ENCODE measurements around the gene CMSS1.

CMSS1 gene

GRCh38 chr3:100097919-100098783 is 280.5 kb downstream of the CMSS1 start:
- Histone ChIP-seq H3K36me3 (ENCODE audit: control insufficient read depth in 2 of 2, insufficient read depth in 1 of 2, low read length in 2 of 2) (no peaks in the 10 kb centered on the region), H3K27ac (ENCODE audit: extremely low read depth, low read depth, low read length) (no peak overlapping the region), H3K4me3 (ENCODE audit: low read depth, low read length) (no peak overlapping the region), H3K4me1 (ENCODE audit: control insufficient read depth, insufficient read depth, low read length) (0 out of 2 replicates have a peak, but pooled peaks cover 6% of the 10 kb centered on the region), H3K9me3 (ENCODE audit: control insufficient read depth, insufficient read depth, low read depth, low read length) (no peaks in the 10 kb centered on the region)
- POLR2A ChIA-PET, result no interaction called here
- CTCF ChIA-PET, result no interaction called here
- TF ChIP-seq REPIN1 (tag by site-specific recombination; IDR thresholded peaks at IDR 0.05; ENCODE audit: low read depth) (no peak), PRDM6 (tag by site-specific recombination; IDR thresholded peaks at IDR 0.05) (0 out of 2 replicates have a peak, but pooled peaks have one; percentile 42), ZSCAN30 (tag by site-specific recombination; IDR thresholded peaks at IDR 0.05) (no peak)
- TF ChIP-seq, protein P1, sequence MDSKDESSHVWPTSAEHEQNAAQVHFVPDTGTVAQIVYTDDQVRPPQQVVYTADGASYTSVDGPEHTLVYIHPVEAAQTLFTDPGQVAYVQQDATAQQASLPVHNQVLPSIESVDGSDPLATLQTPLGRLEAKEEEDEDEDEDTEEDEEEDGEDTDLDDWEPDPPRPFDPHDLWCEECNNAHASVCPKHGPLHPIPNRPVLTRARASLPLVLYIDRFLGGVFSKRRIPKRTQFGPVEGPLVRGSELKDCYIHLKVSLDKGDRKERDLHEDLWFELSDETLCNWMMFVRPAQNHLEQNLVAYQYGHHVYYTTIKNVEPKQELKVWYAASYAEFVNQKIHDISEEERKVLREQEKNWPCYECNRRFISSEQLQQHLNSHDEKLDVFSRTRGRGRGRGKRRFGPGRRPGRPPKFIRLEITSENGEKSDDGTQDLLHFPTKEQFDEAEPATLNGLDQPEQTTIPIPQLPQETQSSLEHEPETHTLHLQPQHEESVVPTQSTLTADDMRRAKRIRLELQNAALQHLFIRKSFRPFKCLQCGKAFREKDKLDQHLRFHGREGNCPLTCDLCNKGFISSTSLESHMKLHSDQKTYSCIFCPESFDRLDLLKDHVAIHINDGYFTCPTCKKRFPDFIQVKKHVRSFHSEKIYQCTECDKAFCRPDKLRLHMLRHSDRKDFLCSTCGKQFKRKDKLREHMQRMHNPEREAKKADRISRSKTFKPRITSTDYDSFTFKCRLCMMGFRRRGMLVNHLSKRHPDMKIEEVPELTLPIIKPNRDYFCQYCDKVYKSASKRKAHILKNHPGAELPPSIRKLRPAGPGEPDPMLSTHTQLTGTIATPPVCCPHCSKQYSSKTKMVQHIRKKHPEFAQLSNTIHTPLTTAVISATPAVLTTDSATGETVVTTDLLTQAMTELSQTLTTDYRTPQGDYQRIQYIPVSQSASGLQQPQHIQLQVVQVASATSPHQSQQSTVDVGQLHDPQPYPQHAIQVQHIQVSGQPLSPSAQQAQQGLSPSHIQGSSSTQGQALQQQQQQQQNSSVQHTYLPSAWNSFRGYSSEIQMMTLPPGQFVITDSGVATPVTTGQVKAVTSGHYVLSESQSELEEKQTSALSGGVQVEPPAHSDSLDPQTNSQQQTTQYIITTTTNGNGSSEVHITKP (tag by site-specific recombination; IDR thresholded peaks at IDR 0.05), result 0 out of 2 replicates have a peak, but pooled peaks have one; percentile 24

DNA sequence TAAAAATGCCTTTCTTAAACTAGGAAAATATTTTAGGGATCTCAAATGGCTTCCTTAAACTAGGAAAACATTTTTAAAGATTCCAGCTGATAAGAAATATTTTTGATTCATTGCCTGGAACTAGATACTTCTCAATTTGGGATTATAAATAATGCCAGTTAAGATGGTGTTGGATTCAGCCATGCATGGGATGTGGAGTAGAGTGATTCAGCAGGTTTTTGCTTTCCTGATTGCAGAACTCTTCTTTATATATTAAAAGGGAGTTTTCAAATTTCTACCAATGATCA is 281.1 kb downstream of the CMSS1 start:
- ChIA-PET POLR2A (no interaction called here), CTCF (no interaction called here)
- Histone ChIP-seq H3K27ac (ENCODE audit: extremely low read depth, low read depth, low read length) (no peak overlapping the region), H3K4me3 (ENCODE audit: low read depth, low read length) (no peak overlapping the region), H3K9me3 (ENCODE audit: control insufficient read depth, insufficient read depth, low read depth, low read length) (no peaks in the 10 kb centered on the region), H3K36me3 (ENCODE audit: control insufficient read depth in 2 of 2, insufficient read depth in 1 of 2, low read length in 2 of 2) (no peaks in the 10 kb centered on the region), H3K4me1 (ENCODE audit: control insufficient read depth, insufficient read depth, low read length) (0 out of 2 replicates have a peak, but pooled peaks cover 11% of the 10 kb centered on the region)
- no peak for TF ChIP-seq ZBTB6 (tag by site-specific recombination; IDR thresholded peaks at IDR 0.05)
- TF ChIP-seq KLF8 (tag by site-specific recombination; IDR thresholded peaks at IDR 0.05), result no peak
- TF ChIP-seq, protein P2, sequence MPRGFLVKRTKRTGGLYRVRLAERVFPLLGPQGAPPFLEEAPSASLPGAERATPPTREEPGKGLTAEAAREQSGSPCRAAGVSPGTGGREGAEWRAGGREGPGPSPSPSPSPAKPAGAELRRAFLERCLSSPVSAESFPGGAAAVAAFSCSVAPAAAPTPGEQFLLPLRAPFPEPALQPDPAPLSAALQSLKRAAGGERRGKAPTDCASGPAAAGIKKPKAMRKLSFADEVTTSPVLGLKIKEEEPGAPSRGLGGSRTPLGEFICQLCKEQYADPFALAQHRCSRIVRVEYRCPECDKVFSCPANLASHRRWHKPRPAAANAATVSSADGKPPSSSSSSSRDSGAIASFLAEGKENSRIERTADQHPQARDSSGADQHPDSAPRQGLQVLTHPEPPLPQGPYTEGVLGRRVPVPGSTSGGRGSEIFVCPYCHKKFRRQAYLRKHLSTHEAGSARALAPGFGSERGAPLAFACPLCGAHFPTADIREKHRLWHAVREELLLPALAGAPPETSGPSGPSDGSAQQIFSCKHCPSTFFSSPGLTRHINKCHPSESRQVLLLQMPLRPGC (tag by site-specific recombination; IDR thresholded peaks at IDR 0.05), result no peak
- TF ChIP-seq ZSCAN30 (tag by site-specific recombination; IDR thresholded peaks at IDR 0.05), result no peak
- no peak for TF ChIP-seq ZNF140 (tag by site-specific recombination; IDR thresholded peaks at IDR 0.05)
- no peak for TF ChIP-seq HOXA7 (CRISPR knock-in tag; IDR thresholded peaks at IDR 0.05; ENCODE audit: borderline replicate concordance)
- TF ChIP-seq, protein P3, sequence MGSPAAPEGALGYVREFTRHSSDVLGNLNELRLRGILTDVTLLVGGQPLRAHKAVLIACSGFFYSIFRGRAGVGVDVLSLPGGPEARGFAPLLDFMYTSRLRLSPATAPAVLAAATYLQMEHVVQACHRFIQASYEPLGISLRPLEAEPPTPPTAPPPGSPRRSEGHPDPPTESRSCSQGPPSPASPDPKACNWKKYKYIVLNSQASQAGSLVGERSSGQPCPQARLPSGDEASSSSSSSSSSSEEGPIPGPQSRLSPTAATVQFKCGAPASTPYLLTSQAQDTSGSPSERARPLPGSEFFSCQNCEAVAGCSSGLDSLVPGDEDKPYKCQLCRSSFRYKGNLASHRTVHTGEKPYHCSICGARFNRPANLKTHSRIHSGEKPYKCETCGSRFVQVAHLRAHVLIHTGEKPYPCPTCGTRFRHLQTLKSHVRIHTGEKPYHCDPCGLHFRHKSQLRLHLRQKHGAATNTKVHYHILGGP (tag by site-specific recombination; IDR thresholded peaks at IDR 0.05), result no peak
- TF ChIP-seq, protein P4, sequence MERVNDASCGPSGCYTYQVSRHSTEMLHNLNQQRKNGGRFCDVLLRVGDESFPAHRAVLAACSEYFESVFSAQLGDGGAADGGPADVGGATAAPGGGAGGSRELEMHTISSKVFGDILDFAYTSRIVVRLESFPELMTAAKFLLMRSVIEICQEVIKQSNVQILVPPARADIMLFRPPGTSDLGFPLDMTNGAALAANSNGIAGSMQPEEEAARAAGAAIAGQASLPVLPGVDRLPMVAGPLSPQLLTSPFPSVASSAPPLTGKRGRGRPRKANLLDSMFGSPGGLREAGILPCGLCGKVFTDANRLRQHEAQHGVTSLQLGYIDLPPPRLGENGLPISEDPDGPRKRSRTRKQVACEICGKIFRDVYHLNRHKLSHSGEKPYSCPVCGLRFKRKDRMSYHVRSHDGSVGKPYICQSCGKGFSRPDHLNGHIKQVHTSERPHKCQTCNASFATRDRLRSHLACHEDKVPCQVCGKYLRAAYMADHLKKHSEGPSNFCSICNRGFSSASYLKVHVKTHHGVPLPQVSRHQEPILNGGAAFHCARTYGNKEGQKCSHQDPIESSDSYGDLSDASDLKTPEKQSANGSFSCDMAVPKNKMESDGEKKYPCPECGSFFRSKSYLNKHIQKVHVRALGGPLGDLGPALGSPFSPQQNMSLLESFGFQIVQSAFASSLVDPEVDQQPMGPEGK (tag by site-specific recombination; IDR thresholded peaks at IDR 0.05), result no peak
- no peak for TF ChIP-seq ZNF37A (tag by site-specific recombination; IDR thresholded peaks at IDR 0.05)
- no peak for TF ChIP-seq ZNF16 (tag by site-specific recombination; IDR thresholded peaks at IDR 0.05; ENCODE audit: low read depth)
- TF ChIP-seq, protein P5, sequence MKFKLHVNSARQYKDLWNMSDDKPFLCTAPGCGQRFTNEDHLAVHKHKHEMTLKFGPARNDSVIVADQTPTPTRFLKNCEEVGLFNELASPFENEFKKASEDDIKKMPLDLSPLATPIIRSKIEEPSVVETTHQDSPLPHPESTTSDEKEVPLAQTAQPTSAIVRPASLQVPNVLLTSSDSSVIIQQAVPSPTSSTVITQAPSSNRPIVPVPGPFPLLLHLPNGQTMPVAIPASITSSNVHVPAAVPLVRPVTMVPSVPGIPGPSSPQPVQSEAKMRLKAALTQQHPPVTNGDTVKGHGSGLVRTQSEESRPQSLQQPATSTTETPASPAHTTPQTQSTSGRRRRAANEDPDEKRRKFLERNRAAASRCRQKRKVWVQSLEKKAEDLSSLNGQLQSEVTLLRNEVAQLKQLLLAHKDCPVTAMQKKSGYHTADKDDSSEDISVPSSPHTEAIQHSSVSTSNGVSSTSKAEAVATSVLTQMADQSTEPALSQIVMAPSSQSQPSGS (tag by site-specific recombination; IDR thresholded peaks at IDR 0.05; ENCODE audit: low read depth), result no peak
